COLO829 (cell line): ENCODE data around the gene CKAP5.
"Not testable (repeated sequence)": the region's sequence is repeated elsewhere in the genome, so short reads cannot be mapped to it uniquely, and the experiment has no call there.

ENCODE experiments used
- DNase-seq: peaks from one replicate; pipeline ENCODE4 v3.0.0; 2012; ENCODE audit warnings: low spot score

Gene CKAP5

DNA sequence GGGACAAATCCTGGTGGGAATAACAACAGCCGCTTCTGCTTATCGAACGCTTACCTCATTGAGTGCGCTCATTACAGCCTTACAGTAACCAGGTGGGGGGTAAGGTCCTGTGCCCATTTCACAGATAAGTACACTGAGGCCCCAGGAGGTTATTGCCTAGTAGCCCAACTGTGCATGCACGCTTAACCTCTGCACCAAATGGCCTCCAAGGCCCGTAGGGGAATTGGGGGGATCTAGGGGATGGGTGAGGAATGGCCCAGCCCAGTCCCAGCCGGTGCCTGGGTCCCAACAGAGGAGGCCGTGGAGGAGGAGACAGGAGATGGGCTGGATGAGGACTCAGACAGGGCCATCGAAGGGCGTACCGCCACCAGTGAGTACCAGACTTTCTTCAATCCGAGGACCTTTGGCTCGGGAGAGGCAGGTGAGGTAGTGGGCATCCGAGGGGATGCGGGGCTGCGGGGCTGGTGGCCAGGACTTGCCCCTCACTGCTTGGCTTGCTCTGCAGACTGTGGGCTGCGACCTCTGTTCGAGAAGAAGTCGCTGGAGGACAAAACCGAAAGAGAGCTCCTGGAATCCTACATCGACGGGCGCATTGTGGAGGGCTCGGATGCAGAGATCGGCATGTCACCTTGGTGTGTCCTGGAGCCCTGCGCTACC is 119.7 kb downstream of the CKAP5 start:
- DNase-seq, result no peak

DNA sequence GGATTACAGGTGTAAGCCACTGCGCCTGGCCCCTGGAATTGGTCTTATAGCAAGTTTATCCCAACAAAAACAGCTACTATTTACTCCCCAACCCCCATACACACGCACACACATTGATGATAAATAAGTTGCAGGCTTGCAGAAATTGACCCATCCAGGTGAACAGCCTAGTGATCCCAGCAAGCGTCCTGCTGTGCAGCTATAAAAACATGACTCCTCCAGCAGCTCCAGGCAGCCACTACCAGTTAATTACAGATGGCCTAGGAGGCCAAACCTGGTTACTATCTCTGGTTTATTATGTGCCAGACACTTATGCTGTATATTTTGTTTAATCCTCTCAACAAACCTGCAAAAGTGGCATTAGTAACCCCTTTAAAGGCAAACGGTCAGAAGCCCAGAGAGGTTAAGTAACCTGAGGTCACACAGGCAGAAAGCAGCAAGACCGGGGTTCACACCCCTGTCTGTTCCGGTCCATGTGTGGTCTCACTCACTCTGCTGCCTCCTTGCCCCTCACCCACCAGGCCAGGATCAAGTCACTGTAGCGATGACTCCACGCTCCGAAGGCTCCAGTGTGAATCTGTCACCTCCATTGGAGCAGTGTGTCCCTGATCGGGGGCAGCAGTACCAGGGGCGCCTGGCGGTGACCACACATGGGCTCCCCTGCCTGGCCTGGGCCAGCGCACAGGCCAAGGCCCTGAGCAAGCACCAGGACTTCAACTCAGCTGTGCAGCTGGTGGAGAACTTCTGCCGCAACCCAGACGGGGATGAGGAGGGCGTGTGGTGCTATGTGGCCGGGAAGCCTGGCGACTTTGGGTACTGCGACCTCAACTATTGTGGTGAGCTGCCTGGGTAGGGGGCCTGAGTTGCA is 120.5 kb downstream of the CKAP5 start:
- no peak for DNase-seq

DNA sequence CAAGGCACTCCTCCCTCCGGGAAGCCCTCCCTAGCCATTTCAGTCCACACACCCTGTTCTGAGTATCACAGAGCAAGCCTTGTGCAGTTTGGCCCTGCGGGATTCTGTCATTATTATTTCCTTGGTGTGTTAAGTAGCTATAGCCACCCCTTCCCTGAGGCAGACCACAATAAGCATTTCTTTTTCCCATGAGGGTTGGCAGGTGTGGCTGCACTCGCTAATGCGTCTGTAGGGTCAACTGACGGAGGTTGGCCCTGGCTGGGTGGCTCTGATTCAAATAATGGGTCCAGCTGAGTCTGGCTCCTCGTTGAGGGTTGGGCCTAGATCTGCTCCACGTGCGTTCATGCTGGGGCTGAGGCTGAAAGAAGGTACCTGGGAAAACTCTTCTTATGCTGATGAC is 122.0 kb downstream of the CKAP5 start:
- no peak for DNase-seq

DNA sequence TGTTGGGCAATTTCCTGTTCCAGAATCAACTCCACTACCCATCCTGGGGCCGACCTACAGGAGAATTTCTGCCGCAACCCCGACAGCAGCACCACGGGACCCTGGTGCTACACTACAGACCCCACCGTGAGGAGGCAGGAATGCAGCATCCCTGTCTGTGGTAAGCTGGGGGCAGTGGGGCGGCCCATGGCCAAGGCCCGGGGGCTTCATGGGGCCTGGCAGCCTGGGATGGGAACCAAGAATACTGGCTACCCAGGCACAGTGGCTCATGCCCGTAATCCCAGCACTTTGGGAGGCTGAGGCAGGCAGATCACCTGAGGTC is 122.8 kb downstream of the CKAP5 start:
- DNase-seq, result no peak

DNA sequence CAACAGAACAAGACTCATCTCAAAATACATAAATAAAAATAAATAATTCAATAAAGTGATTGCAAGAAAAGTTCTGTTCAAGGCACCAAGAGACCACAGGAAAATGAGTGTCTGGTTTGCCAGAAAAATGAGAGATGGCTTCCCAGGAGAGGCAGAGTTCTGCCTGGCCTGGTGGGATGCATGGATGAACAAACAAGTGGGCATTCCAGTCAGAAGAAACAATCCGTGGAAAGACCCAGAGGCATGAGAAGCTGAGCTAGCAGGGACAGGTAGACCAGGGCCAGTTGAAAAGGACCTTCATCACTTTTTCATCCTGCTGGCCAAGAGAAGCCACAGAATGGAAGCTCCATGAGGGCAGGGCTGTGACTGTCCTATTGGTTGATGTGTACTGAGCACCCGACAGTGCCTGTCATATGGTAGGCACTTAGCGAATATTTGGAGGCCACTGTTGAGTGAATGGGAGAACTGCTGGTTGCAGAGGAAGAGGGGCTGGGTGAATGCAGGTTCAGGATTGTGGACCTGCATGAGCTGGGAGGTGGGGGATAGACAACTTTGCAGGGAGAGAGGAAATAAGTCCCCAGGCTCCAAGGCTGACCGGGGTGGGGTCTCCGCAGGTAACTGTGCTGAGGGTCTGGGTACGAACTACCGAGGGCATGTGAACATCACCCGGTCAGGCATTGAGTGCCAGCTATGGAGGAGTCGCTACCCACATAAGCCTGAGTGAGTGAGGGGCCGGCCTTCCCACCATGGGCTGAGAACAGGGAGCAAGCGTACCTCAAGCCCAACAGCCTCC is 123.3 kb downstream of the CKAP5 start:
- DNase-seq, result no peak

DNA sequence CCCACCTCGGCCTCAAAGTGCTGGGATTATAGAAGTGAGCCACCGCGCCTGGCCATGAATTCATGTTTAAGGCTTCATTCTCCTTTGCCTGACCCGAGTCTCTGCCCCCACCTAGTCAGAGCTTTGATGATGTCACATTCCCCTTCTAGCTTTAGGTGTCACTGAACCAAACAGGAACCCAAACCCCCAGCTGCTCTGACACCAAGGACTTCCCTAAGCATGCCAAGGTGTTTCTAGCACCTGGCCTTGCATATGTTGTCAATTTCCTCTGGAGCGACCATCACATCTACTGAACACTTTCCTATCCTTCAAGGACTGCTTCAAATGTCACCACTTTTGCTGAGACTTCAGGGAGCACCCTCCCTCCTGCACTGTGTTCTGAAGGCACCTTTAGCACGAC is 124.8 kb downstream of the CKAP5 start:
- DNase-seq, result no peak

DNA sequence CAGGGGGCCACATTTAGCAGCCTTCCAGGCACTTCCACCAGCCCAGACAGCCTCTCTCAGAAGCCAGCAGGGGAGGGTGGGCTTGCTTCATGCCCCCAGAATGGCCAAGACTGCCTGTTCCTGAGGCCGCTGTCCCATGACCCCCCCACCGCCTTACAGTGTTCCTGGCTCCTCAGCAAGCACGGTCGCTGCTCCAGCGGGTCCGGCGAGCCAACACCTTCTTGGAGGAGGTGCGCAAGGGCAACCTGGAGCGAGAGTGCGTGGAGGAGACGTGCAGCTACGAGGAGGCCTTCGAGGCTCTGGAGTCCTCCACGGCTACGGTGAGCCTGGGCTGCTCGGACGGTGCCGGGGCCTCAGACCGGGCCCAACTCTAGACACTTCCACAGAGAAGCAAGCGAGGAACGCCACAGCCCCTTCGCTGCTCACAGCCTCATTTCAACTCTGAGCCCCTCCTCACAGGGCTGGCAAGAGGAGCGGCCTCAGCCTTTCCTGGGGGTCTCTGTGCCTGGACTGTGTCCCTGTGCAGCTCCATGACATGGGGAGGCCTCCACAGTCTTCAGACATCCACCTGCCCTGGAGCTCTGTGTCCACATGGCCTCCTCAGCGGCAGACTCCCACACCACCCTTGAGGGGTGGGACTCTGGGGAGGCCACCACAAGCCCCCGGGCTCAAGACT is 126.4 kb downstream of the CKAP5 start:
- DNase-seq, result no peak

DNA sequence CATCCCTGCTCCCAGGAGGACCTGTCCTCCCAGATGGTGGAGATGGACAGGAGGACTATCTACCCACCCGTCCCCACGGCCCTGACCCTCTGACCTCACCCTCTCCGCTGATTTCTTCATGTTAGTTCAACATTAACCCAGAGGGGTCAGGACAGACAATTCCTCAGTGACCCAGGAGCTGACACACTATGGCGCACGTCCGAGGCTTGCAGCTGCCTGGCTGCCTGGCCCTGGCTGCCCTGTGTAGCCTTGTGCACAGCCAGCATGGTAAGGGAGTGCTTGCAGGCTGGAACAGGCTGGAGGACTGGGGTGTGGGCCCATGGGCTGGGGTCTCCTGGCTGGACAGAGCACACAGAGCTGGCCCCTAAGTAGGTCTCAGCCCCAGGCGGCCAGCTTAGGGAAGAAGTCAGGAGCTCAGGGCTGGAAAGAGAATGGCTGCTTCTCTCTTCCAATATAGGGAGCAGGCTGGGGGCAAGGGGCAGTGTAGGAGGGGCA is 127.0 kb downstream of the CKAP5 start, which contains the start of gene F2:
TSS of gene F2 (plus strand) at position 166 of the 495 bp plus-strand sequence. CDS start at position 189, 23 bp downstream.
- DNase-seq, result no peak

DNA sequence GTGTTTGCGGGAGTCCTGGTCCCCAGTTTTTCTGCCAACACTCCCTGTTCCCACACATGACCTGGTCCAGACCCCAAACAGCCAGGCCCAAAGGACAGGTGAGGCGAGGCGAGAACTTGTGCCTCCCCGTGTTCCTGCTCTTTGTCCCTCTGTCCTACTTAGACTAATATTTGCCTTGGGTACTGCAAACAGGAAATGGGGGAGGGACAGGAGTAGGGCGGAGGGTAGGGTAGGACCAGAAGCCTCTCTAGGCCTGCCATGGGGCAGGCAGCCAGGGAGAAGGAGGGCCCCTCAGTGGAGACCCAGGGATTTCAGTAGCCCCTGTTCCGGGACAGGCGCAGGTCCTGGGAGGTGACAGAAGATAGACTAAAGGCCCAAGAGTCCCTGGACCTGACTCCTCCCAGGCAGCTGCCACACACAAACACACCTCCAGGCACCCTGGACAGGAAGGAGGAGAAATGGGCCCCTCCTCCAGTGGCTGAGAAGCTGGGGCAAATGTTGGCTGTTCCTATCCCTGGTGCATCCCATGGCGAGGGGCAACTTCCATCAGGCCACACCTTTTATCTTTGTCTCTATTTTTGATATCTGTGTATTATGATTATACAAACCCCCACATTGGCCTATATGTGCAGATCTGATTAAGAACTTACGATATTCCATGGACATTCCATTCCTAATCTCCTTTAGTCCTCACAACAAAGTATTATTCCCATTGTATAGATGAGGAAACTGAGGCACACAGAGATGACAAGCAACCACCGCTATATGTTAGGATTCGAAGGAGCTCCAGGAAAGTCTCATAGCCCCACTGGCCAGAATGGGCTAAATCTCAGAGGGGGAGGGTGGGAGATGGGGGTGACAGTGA is 127.7 kb downstream of the CKAP5 start:
- no peak for DNase-seq

DNA sequence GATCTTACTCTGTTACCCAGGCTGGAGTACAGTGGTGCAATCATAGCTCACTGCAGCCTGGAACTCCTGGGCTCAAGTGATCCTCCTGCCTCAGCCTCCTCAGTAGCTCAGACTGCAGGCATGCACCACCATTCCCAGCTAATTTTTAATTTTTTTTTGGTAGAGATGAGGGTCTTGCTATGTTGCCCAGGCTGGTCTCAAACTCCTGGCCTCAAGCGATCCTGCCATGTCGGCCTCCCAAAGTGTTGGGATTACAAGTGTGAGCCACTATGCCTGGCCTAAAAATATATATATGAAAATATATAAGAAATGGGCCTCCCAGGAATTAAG is 128.3 kb downstream of the CKAP5 start:
- DNase-seq, result not testable (repeated sequence)

DNA sequence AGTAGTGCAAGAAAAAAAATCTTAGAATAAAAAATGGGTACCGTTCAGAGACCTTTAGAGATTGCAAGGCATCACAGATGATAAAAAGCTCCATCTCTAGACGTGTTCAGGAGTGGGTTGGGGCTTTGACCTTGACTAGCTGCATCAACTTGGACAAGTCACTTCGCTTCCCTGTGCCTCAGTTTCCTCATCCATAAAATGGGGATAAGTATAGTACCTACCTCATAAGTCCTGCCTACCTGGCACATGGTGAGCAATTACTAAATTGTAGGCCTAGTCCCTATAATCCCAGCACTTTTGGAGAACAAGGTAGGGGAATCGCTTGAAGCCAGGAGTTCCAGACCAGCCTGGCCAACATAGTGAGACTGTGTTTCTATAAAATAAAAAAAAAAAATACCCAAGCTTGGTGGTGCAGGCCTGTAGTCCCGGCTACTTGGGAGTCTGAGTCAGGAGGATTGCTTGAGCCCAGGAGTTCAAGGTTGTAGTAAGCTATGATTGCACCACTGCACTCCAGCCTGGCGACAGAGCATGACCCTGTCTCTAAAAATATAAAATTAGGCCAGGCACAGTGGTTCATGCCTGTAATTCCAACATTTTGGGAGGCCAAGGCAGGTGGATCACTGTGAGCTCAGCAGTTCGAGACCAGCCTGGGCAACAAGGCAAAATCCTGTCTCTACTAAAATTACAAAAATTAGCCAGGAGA is 133.1 kb downstream of the CKAP5 start:
- no peak for DNase-seq

DNA sequence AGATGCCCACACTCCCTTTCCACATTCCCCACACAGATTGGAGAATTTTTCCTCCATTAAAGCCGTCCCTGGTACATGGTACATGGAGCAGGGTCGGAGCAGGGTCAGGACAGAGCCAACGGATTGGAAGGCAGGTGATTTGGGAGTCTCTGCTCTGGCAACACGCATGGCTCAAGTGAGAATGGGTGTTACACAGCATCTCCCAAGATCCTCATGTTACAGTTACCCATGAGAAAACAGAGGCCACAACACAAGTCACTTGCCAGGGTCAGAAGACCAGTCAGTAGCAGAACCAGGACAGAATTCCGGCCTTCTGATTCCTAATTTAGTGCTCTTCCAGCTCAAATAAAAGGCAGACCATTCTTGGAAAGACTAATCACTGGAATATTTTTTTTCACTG is 134.8 kb downstream of the CKAP5 start:
- DNase-seq, result no peak

DNA sequence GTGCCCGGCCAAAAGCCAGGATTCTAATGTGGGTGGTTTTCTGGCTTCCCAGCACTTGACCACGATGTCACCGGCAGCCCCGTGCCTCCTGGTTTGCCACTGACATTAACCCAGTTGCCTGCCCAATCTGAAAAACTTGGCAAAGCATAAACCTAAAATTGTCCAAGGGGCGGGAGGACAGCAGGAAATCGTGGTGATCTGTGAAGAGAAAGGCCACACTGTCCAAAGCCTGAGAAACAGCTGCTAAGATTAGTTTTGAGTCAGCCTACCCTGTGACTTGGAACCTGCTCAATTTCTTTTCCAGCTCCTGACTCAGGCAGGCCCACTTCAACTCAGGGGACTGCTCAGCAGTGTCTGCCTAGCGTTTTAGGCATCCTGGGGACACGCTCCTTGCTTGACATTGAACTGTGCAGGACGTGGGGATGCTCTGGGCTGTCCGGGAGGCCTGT is 135.2 kb downstream of the CKAP5 start:
- peak; percentile 89 for DNase-seq

DNA sequence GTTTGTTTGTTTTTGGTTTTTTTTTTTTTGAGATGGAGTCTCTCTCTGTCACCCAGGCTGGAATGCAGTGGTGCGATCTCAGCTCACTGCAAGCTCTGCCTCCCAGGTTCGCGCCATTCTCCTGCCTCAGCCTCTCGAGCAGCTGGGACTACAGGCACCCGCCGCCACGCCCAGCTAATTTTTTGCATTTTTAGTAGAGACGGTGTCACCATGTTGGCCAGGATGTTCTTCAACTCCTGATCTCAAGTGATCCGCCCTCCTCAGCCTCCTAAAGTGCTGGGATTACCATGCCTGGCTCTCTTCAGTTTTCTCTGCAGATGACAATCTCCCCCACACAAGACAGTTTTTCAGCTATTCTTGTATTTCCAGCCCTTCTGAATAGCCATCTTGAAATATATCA is 136.7 kb downstream of the CKAP5 start:
- not testable (repeated sequence) for DNase-seq

DNA sequence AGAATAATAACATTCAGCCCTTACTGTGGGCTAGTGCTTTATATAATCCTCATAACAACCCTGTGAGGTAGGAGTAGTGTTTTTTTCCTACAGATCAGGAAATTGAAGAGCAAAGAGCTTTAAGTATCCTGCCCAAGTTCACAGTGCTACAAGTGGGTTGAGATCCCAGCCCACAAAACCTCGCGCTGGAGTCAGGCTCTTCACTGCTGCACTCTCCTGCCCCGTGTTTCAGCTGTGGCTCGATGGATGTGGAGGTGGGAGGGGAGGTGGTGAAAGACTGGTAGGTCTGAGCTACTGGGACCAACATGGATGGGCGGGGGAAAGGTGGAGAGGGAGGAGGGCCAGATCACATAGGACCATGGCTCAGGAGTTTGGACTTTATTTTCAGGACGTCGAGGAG is 139.2 kb downstream of the CKAP5 start:
- DNase-seq, result no peak

DNA sequence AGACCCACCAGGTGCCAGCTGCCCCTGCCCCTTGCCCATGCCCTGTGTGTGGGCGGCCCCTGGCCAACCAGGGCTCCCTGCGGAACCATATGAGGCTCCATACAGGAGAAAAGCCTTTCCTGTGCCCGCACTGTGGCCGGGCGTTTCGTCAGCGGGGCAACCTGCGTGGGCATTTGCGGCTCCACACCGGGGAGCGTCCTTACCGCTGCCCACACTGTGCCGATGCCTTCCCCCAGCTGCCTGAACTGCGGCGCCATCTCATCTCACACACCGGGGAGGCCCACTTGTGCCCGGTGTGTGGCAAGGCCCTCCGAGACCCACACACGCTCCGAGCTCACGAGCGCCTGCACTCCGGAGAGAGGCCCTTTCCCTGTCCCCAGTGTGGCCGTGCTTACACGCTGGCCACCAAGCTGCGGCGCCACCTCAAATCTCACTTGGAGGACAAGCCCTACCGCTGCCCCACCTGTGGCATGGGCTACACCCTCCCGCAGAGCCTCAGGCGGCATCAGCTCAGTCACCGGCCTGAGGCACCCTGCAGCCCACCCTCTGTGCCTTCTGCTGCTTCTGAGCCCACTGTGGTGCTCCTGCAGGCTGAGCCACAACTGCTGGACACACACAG is 140.9 kb downstream of the CKAP5 start:
- DNase-seq, result no peak

DNA sequence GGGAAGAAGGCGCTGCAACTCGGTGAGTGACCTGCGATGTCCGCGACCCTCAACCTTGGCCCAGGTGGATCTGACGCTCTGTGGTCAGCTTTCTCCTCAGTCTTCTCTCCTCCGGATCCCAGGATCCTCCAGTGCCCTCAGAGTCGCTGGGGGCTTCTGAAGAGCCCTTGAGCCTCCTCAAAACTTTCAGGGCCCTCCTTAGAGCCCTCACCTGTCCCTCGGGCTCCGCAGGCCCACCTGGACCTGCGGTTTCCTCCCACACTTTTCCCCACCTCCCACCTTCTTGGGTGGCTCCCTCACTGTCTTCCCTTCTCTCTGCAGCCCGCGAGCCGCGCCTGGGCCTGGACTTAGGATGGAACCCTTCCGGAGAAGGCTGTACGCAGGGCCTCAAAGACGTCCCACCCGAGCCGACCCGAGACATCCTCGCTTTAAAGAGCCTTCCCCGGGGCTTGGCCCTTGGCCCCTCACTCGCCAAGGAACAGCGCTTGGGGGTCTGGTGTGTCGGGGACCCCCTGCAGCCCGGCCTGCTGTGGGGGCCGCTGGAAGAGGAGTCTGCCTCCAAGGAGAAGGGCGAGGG is 144.9 kb downstream of the CKAP5 start:
- no peak for DNase-seq

DNA sequence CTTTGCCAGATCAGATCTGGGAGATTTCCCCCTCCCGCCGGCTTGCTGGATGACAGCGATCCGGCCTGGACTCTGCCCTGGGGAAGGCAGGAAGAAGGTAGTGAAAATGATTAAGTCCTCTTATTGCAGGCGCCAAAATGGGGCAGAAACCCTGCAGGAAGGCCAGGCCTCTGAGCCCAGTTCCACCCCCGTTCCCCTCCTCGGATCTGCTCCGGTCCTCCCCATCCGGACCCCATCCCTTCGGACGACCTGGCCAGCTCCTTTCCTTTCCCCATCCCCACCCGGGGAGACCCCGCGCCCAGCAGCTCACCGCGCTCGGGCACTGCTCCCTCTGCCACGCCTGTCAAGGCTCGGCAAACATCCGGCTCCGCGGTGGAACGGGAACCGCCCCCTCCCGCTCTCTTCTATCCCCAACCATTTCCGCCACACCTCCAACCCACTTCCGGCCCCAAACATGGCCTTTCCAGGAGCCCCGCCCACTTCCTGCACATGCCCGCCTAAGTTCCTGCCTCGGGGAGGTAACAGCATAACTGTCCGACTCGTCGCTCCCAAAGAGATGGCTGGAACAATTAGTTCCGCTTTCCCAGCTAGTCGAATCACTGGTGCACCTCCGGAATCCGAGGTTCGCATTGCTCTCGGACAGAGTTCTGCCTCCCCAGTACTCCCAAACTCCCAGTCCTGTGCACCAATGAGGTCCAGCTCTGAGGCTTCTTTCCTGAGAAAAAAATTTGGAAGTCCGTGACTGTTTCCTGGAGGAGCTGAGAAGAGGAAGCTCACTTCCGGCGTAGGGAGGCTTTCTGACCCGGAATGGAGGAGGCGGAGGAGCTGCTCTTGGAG is 145.6 kb downstream of the CKAP5 start, which contains the start of the genes ARHGAP1 and ZNF408:
TSS of gene ARHGAP1 (minus strand) at position 379 of the 837 bp plus-strand sequence. CDS start 4,512 bp downstream, outside the sequence.
TSS of gene ZNF408 (plus strand) at position 791 of the 837 bp plus-strand sequence. CDS start at position 808, 17 bp downstream.
- DNase-seq, result peak; percentile 96
